ENCODE results near the gene C17orf100.

The C17orf100 gene

GRCh38 chr17:6639586-6640535 is 11.7 kb upstream of the C17orf100 start:
- TF ChIP-seq CTCF (IDR thresholded peaks at IDR 0.05; ENCODE audit: low read length) (no peak), EZH2 (optimal IDR thresholded peaks at IDR 0.05; ENCODE audit: low read depth, low read length) (no peak), EZH2phosphoT487 (IDR thresholded peaks at IDR 0.05; ENCODE audit: low read length) (no peak)
- H3F3A ChIP-seq (ENCODE audit: insufficient read depth, low read length) = peaks cover 5% of the 10 kb centered on the region
- H2AFZ ChIP-seq (ENCODE audit: low read length) = peak overlapping the region; percentile 95
- H3K27me3 ChIP-seq (replicated peaks; ENCODE audit: insufficient read depth, low read length) = no peaks in the 10 kb centered on the region
- H3K9me2 ChIP-seq (replicated peaks; ENCODE audit: insufficient read depth, low read length) = no peaks in the 10 kb centered on the region
- peak; percentile 19 for DNase-seq
- H3K9ac ChIP-seq (ENCODE audit: low read length) = peak overlapping the region; percentile 93
- H3K4me1 ChIP-seq (ENCODE audit: low read length) = peaks cover 13% of the 10 kb centered on the region; the same call in 1 of the 2 replicates
- H4K20me1 ChIP-seq (ENCODE audit: insufficient read depth, low read length) = no peaks in the 10 kb centered on the region
- no peaks in the 10 kb centered on the region for H3K9me3 ChIP-seq (replicated peaks; ENCODE audit: insufficient read depth, low read length)
- H3K36me3 ChIP-seq (replicated peaks; ENCODE audit: insufficient read depth, low read length) = no peaks in the 10 kb centered on the region
- peaks cover 43% of the 10 kb centered on the region for H3K79me2 ChIP-seq (ENCODE audit: low read length)
- peak overlapping the region; percentile 75 for H3K4me3 ChIP-seq (ENCODE audit: low read length)
- H3K4me2 ChIP-seq (ENCODE audit: low read depth, low read length) = peak overlapping the region; percentile 70
- H3K27ac ChIP-seq (ENCODE audit: low read length) = peak overlapping the region; percentile 91; the same call in 1 of the 2 replicates

- Histone ChIP-seq H4K20me1 (ENCODE audit: insufficient read depth, low read length) (no peaks in the 10 kb centered on the region), H3K9me3 (replicated peaks; ENCODE audit: insufficient read depth, low read length) (no peaks in the 10 kb centered on the region), H3K4me1 (ENCODE audit: low read length) (peaks cover 13% of the 10 kb centered on the region; the same call in 1 of the 2 replicates), H2AFZ (ENCODE audit: low read length) (peak within 1 kb of the TSS; percentile 95), H3K4me2 (ENCODE audit: low read depth, low read length) (peak within 1 kb of the TSS; percentile 70), H3K9ac (ENCODE audit: low read length) (peak within 1 kb of the TSS; percentile 93), H3F3A (ENCODE audit: insufficient read depth, low read length) (peaks cover 5% of the 10 kb centered on the region), H3K36me3 (replicated peaks; ENCODE audit: insufficient read depth, low read length) (no peaks in the 10 kb centered on the region), H3K27me3 (replicated peaks; ENCODE audit: insufficient read depth, low read length) (no peaks in the 10 kb centered on the region), H3K27ac (ENCODE audit: low read length) (peak within 1 kb of the TSS; percentile 91), H3K79me2 (ENCODE audit: low read length) (peaks cover 49% of the 10 kb centered on the region), H3K4me3 (ENCODE audit: low read length) (peak within 1 kb of the TSS; percentile 75), H3K9me2 (replicated peaks; ENCODE audit: insufficient read depth, low read length) (no peaks in the 10 kb centered on the region)
- DNase-seq = peak; percentile 92
- TF ChIP-seq EZH2 (optimal IDR thresholded peaks at IDR 0.05; ENCODE audit: low read depth, low read length) (no peak), EZH2phosphoT487 (IDR thresholded peaks at IDR 0.05; ENCODE audit: low read length) (no peak), CTCF (IDR thresholded peaks at IDR 0.05; ENCODE audit: low read length) (no peak)
Measured at GRCh38 chr17:6640536-6641246, 10.9 kb upstream of the C17orf100 start, which contains the start of the genes KIAA0753 and TXNDC17. Gene KIAA0753 (minus strand): TSS chr17:6640711. CDS start chr17:6635103, 5,608 bp downstream. Gene TXNDC17 (plus strand): TSS chr17:6641060. CDS start chr17:6641083, 23 bp downstream.

GRCh38 chr17:6641247-6641863 is 10.2 kb upstream of the C17orf100 start:
- Histone ChIP-seq H3K9me2 (replicated peaks; ENCODE audit: insufficient read depth, low read length) (no peaks in the 10 kb centered on the region), H3K27me3 (replicated peaks; ENCODE audit: insufficient read depth, low read length) (no peaks in the 10 kb centered on the region), H3K36me3 (replicated peaks; ENCODE audit: insufficient read depth, low read length) (no peaks in the 10 kb centered on the region), H4K20me1 (ENCODE audit: insufficient read depth, low read length) (no peaks in the 10 kb centered on the region), H3F3A (ENCODE audit: insufficient read depth, low read length) (peaks cover 5% of the 10 kb centered on the region), H3K79me2 (ENCODE audit: low read length) (peaks cover 56% of the 10 kb centered on the region), H3K4me1 (ENCODE audit: low read length) (peaks cover 13% of the 10 kb centered on the region; the same call in 1 of the 2 replicates), H3K27ac (ENCODE audit: low read length) (peak overlapping the region; percentile 91; the same call in 1 of the 2 replicates), H3K4me2 (ENCODE audit: low read depth, low read length) (peak overlapping the region; percentile 70), H3K9ac (ENCODE audit: low read length) (peak overlapping the region; percentile 93), H2AFZ (ENCODE audit: low read length) (peak overlapping the region; percentile 95), H3K9me3 (replicated peaks; ENCODE audit: insufficient read depth, low read length) (no peaks in the 10 kb centered on the region), H3K4me3 (ENCODE audit: low read length) (peak overlapping the region; percentile 75)
- TF ChIP-seq EZH2phosphoT487 (IDR thresholded peaks at IDR 0.05; ENCODE audit: low read length) (no peak), CTCF (IDR thresholded peaks at IDR 0.05; ENCODE audit: low read length) (no peak), EZH2 (optimal IDR thresholded peaks at IDR 0.05; ENCODE audit: low read depth, low read length) (no peak)
- peak; percentile 35 for DNase-seq

Measured in MM.1S (cell line).